Measurements from ENCODE around the gene PDE3A.
A peak's percentile ranks its signal among the peaks of the same experiment; 100 is the strongest.

Gene PDE3A

GRCh38 chr12:20426957-20427356, 58.6 kb downstream of the PDE3A start:
- no peak for DNase-seq

DNA sequence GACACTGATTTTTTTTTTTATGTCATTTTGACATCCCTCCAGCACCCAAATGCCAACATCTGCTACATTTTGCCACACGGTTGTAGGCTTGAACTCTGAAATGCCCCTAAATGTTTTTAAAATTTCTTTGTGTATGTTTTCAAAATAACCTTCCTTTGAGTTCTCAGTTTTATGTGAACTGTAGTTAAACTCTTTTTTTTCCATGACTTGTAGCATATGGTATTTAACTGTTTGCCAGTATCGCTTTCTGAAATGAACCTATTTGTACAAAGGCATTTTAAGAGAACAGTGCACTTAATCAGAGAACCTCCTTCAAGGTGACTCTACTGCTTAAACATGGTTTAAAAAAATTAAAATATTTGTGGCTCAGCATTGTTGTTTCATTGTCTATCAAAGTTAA, 61.5 kb downstream of the PDE3A start:
- no peak for DNase-seq

DNA sequence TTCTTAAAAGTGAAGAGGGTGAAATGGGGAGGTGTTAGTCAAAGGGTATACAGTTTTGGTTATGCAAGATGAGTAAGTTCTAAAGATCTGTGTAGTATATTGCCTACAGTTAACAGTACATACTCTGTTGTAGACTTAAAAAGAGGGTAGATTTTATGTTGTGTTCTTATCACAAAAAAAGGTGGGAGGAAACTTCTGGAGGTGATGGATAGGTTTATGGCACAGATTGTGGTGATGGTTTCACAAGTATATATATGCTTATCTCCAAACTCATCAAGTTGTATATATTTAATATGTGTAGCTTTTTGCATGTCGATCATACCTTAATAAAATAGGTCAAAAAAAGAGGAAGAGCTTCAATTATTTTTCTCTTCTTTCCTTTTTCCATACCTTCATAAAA, 64.0 kb downstream of the PDE3A start:
- no peak for DNase-seq

GRCh38 chr12:20434996-20435395, 66.7 kb downstream of the PDE3A start:
- DNase-seq, result no peak

GRCh38 chr12:20436316-20436715, 68.0 kb downstream of the PDE3A start:
- DNase-seq, result no peak

- DNase-seq, result no peak
Measured at GRCh38 chr12:20438299-20438779, 70.0 kb downstream of the PDE3A start.

DNA sequence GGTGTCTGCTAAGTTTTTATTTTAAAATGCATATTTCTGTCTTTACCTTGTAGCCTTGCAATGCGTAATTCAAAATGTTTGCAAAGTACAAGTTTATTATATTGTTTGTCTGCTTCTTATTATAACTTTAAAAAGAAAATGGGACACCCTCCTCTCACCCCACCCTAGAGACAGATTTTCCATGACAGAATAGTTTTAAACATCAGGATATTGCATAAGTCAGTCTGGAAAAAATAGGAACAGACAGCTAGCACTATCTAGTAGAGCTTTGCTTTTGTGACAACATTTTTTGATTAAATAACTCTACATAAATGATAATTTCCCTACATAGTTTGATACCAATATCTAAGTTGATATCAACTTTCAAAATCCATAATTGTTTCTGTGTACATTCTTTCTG, 71.3 kb downstream of the PDE3A start:
- no peak for DNase-seq

GRCh38 chr12:20440408-20440807, 72.1 kb downstream of the PDE3A start:
- no peak for DNase-seq

GRCh38 chr12:20442322-20442721, 74.0 kb downstream of the PDE3A start:
- no peak for DNase-seq

- DNase-seq, result no peak
Measured at GRCh38 chr12:20443255-20443654, 74.9 kb downstream of the PDE3A start.

- DNase-seq, result peak; percentile 35
Measured at GRCh38 chr12:20443792-20444191, 75.5 kb downstream of the PDE3A start.

DNA sequence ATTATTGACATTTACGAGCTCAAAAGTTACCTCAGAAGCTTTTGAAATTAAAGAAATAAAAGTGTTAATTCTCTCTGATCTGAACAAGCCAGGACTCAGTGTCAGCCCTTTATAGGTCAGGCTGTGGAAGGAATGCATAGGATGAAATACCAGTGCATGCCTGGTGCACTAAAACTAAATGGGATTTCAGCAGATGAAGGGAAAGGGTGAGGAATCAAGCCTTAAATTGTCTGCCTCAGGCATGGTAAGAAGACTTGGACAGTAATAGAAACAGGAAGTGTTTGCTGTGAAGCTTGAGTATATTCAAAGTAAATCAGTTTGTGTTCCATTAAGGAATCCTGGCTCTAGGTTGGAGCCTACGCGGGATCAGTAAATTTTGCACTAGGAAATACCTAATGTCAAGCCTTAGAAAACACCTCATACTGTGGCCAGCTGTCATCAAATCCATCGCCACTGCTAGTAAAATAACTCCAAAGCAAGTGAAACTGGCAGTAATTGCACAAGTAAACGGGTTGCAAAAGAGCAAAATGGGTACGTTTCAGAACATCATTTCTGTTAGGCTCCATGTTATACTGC, 76.3 kb downstream of the PDE3A start:
- DNase-seq, result no peak

- no peak for DNase-seq
Measured at GRCh38 chr12:20445687-20446086, 77.3 kb downstream of the PDE3A start.

DNA sequence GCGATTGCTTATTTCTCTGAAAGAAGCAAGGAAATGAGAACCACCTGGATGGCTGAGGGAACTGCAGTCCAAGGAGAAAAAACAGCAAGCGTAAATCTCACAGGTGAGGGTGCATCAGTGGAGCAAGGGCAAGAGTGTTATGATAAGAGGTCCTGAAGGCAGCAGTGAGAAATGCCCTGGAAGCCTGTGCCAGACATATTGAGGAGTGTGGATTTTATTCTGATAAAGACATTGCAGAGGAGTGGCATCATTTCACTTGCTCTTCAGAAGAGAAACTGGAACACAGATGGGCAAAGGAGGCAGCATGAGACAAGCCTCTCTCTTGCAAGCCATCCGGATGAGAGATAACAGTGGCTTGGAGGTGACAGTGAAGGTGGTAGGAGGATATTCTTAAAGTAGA, 78.5 kb downstream of the PDE3A start:
- DNase-seq, result no peak

GRCh38 chr12:20448781-20449180, 80.4 kb downstream of the PDE3A start:
- no peak for DNase-seq

DNA sequence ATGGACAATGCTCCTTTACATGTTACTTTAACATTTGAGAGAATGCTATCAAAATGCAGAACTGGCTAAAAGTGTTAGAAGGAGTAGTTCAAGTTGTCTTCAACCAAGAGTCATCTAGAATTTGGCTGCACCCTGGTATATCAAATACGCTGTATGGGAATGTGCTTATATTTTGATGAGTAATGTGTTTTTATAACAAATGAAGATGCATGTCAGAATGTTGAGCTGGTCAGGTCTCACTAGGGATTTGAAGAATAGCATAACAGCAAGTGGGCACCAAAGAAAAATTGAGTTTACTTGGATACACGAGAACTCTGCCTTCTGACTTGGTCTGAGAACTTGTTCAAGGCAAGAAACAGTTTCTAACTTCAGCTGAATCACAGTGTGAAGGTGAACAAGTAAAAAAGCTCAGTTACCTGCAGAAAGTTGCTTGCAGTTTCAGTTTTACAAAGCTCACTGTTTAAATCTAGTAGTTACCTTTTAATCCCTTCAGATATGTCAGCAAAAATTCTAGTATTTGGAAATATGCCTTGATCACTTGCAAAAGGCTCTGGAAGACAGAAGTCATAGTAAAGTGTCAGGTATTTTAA, 82.3 kb downstream of the PDE3A start:
- no peak for DNase-seq

GRCh38 chr12:20451761-20452160, 83.4 kb downstream of the PDE3A start:
- DNase-seq, result no peak

GRCh38 chr12:20452496-20453010, 84.2 kb downstream of the PDE3A start:
- DNase-seq, result no peak

DNA sequence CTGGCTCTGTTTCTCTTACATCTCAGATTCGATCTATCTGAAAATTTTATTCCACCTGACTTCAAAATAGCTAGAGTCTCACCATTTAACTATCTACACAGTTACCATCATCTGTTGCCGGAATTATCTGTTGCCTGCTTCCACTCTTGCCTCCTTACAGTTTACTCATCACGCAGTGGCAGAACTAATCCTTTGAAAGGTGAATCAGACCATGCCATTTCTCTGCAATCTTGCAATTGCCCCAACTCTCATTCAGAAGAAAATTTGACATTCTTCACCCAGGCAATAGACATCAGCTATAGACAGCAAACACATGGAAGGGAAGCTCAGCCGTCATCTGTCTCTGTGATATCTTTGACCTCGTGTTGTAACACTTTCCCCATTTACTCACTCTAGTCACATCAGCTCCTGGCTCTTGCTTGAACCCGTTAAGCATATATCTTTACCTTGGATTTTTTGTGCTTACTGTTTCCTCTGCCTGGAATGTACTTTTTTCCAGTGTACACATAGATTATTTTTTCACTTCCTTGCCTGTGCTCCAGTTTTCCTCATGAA, 85.5 kb downstream of the PDE3A start:
- no peak for DNase-seq

GRCh38 chr12:20455001-20455706, 86.8 kb downstream of the PDE3A start:
- DNase-seq, result no peak

DNA sequence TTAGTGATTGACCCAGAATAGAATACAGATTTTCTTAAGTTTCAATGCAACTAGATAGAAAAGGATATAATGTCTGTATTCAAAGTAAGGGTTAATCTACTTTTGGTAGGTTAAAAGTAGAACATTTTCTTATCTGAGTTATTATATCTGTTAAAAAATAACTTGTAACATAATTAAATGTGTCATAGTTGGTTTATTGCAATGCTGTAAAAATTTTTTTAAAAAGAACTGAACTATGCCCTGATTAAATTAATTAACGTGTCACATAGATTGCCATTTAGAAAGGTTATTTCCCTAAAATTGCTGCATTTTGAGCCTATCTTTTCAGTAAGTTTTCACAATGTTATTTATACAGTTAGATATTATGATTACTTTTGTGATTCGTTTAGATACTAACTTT, 89.2 kb downstream of the PDE3A start:
- DNase-seq, result no peak

- no peak for DNase-seq
Measured at GRCh38 chr12:20458011-20458410, 89.7 kb downstream of the PDE3A start.

GRCh38 chr12:20459920-20460319, 91.6 kb downstream of the PDE3A start:
- no peak for DNase-seq

- no peak for DNase-seq
Measured at GRCh38 chr12:20460956-20461355, 92.6 kb downstream of the PDE3A start.
